Stimulated activated CD4-positive, alpha-beta T cell treated with anti-CD3 and anti-CD28 coated beads, Interleukin-4, amount 100 ng/mL, for 4 hours (primary cell): ENCODE results near the gene XYLT1.
"Not testable (repeated sequence)": the region's sequence is repeated elsewhere in the genome, so short reads cannot be mapped to it uniquely, and the experiment has no call there.

ENCODE experiments used
- DNase-seq, 2 experiments: peaks; one replicate each; pipeline ENCODE4 v3.0.0-alpha.2; 2020

The XYLT1 gene

DNA sequence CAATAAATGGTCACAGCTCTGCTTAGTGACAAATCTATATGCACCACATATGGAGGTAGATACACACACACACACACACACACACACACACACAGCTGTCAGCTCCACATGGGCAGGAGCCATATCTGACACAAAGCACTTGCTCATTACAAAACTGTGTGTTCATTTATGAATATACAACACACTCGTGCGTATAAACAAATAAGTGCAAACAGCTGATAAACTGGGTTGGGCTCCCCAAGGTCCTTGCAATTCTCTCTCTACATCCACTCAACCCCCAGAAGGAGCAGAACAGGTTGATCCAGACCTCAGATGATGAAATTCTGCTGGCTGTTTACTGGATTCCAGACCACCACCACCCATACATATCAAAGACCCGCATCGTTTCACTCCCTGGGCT, 140.7 kb downstream of the XYLT1 start:
- DNase-seq: no peak

GRCh38 chr16:17329391-17329790, 141.4 kb downstream of the XYLT1 start:
- no peak for DNase-seq

GRCh38 chr16:17328932-17329331, 141.8 kb downstream of the XYLT1 start:
- DNase-seq: no peak

- DNase-seq: no peak
Observed at GRCh38 chr16:17327664-17328335, 143.0 kb downstream of the XYLT1 start.

DNA sequence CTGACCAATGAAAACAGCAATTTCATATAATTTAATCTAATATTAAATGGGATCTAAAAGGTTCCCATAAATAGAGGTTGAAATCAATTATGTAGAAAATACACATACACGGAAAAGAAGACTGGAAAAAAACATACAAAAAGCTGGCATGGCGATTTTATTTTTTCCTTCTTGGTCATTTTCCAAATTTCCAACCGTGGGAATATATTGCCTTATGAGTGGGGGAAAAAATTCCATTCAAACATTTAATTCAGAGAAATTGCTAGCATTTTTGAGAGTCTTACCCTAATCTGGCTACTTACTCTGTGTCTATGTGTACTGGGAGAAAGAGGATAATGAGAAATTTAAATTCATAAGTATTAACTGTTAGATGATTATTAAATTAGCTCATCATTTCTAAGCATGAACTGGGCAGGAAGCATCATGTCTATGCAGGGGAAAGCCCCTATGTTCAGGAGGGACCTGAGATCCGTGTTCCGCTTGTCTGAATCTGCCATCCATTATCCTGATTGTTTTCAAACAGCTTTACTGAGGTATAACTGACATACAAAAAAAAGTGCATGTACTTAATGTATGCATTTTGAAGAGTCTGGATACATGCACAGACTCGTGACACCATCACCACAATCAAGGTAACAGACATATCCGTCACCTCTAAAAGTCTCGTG, 145.2 kb downstream of the XYLT1 start:
- DNase-seq: no peak

GRCh38 chr16:17324451-17324850, 146.3 kb downstream of the XYLT1 start:
- no peak for DNase-seq

DNA sequence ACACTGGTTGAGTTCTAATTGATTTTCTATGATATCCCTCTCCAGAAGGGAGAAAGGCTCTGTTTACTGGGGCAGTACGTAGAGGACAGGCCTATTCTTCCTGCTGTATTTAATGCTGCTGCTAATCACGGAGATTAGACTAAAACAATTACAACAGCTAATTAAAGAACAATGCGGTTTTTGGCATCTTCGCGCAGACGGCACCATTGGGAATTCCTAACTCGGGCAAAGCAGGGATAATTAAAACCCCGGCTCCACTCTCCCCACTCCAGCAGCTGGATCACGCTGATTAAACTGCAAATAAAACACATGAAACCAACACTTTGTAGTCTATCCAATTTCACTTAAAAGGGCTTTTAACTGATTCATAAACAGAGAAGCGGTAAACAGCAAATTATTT, 147.6 kb downstream of the XYLT1 start:
- no peak for DNase-seq

DNA sequence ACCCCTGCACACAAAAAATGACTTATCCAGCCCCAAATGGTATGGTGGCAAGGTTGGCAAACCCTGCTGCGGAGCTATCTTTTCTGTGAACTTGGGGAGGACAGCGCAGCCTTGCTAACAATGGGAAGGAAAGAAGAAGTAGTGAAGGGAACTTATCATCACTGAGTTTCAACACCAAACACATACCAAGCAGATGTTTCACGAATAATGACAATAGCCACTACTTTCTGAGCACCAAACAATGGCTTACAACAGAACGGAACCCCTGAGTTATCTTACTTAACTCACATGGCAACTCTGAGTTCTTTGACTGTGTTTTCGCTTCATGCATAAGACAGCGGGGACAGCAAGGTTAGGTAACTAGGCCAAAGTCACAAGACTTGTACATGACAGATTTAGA, 148.9 kb downstream of the XYLT1 start:
- DNase-seq: no peak

DNA sequence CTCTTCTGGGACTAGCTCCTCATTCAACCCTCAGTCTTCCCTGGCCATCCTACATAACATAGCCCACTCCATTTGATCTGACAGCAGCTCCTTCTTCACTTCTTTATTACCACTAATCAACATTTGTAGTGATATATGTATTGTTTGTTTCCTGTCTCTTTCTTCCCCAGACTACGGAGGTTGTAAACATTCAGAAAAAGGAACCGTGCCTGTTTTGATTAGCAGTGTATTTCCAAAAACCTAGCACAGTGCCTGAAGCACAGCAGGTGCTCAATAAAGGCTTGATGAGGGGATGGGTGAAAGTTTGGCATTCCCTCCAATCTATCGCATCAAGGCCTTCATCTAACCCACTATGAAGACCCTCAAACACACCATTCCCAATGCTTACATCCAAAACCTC, 150.8 kb downstream of the XYLT1 start:
- no peak for DNase-seq

- DNase-seq: no peak
Observed at GRCh38 chr16:17318238-17318637, 152.5 kb downstream of the XYLT1 start.

- no peak for DNase-seq
Observed at GRCh38 chr16:17316005-17316404, 154.8 kb downstream of the XYLT1 start.

DNA sequence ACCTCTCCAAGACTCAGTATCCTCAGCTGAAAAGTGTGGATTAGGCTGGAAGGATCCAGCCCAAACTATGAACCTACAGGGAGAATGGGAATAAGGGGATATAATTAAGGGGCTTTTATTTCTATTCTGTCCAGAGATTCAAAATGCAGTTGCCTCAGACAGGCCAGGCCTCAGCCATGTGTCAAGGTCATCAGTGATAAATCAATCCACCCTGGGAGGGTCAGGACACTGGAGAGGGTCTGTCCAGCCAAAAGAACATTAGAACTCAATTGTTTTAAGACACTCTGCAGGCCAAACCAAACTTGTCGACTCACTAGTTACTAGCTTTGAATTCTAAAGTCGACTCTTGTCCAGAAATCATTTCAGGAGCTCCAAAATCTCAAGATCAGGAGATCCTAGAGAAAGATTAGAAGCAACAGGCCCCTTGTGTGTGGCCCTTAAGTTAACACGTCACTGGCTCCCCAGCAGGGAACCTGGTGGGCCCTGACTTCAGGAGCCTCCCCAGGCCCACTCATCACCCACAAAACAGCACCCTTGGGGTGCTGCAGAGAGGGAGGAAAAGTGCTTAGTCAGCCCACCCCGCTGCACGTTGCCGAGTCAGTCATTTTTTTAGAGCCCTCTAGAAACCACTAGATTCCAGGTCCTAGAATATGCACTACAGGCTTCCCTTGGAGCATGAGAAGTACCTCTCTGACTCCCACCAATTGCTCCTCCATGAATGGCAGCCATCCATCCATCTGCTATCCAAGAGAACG, 156.8 kb downstream of the XYLT1 start:
- no peak for DNase-seq

DNA sequence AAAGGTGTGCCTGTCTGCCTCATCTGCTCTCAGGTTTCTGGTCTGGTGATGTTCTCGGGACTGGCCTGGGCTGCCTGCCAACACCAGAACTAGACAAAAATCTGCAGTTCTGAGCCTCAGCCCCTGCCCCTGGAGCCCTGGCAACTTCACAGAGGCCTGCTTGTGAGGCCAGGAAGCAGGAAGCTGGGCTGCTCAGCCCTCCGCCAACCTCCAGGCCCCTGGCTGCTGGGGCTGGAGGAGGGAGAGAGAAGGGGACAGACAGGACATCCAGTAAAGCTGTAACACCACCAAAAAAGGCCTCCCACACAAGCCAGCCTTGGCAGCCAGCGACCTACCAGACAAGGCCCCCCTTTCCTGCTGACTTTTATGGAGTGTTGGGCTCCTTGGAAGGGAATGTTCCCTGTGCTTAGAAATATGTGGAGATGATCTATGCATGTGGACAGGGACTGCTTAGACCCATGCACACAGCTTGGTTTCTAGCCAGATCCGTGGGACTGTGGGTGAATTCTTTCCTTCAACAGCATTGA, 157.6 kb downstream of the XYLT1 start:
- DNase-seq: no peak

DNA sequence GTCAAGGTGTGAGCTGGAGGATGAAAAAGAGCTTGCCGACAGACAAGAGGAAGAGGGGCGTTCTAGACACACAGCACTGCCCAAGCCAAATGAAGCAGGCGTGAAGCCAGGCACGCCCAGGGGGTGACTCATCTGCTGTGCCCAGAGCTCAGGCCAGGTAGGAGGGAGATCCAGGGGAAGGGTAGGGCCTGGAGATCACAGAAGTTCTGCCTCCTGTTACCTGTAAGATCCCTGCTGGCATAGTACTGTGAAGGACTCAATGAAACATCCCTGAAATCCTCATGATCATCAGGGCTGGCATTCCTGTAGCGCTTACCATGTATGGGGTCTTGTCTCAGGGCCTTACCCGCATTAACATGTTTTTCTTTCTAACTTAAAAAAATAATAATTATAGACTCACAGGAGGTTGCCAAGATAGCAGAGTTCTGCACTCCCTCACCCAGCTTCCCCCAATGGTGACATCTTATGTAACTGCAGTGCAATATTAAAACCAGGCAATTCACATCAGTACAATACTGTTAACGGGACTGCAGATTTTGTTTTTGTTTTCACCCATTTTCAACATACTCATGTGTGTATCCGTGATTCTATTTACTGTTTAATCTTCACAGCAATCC, 158.6 kb downstream of the XYLT1 start:
- DNase-seq: no peak

GRCh38 chr16:17311333-17312093, 159.2 kb downstream of the XYLT1 start:
- no peak for DNase-seq

- no peak for DNase-seq
Observed at GRCh38 chr16:17309510-17309909, 161.2 kb downstream of the XYLT1 start.

- DNase-seq: no peak
Observed at GRCh38 chr16:17308186-17308585, 162.6 kb downstream of the XYLT1 start.

- DNase-seq: no peak
Observed at GRCh38 chr16:17307504-17307903, 163.3 kb downstream of the XYLT1 start.

DNA sequence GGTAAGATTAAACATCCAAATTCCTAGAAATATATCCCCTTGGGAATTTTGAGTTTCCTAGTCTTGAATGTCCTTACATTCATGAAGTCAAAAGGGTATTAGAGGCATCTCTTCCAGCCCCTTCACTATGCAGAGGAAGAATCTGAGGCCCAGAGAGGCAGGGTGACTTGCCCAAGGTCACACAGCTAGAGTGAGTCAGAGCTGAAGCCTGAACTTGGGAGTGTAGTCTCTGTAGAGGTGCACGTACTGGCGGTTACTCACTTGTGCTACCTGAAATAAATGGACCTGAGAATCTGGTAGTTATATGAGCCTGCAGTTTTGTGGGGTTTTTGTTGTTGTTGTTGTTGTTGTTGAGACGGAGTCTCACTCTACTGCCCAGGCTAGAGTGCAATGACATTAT, 164.0 kb downstream of the XYLT1 start:
- DNase-seq: no peak

GRCh38 chr16:17306211-17306610, 164.5 kb downstream of the XYLT1 start:
- DNase-seq: not testable (repeated sequence)

DNA sequence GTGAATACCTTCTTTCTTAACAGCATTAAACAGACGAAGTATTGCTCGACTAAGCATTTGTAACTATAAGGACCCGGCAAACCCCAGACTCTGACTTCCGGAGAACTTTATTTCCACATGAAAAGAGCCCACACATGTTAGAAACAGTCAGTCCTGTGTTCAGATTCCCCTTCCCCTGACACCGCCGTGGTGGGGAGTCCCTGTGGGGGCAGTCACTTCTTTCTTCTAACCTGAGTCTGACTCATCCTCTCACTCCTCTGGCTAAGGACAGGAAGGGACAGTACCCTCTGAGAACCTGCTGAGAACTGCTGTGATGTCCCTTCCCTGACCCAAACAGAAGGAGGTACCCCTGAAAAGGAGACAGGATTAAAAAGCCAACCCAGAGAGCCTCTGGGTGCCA, 165.1 kb downstream of the XYLT1 start:
- peak; percentile 28 for DNase-seq

DNA sequence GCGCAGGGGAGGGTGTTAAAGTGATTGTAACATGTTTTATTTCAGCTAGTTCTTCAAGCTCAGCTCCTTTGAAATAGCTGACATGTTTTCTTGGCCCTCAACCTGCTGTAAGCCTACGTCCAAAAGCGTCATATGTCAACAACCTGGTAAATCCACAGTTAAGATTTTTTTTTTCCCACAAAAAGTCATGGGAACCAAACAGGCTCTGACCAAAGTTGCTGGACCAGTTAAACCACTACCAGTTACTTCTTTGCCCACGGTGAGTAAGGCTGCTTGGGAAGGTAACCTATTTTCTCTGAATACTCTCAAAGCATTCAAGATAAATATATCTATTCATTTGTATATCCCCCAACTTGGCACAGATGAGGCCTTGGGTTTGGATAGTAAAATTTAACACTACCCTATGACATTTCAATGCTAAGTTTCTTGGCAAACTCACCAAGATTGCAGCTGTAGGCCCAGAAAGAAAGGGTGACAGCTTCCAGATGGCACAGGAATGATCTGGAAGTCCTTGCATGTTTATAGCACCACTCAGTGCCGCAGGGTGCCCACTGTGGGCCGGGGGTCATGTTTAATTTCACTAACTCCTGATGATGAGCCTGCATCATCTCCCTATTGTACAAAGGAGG, 166.2 kb downstream of the XYLT1 start:
- DNase-seq: no peak
